HepG2 (cell line): ENCODE data around the gene PPM1G. TPM values are rescaled to one million over a fixed set of nuclear protein-coding genes. Genes with fewer than 3 reads are reported as not detected.

ENCODE experiments used
- FOSL1 ChIP-seq: sonication (generic); formaldehyde crosslinking; IDR thresholded peaks from 2 replicates; pipeline ENCODE4 v1.9.0; 2021; ENCODE audit warnings: missing genetic modification reagents, borderline replicate concordance
- GLI4 ChIP-seq: sonication (generic); formaldehyde crosslinking; IDR thresholded peaks from 2 replicates; pipeline ENCODE4 v1.5.1; 2020; ENCODE audit warnings: missing genetic modification reagents, mild to moderate bottlenecking, moderate library complexity, borderline replicate concordance
- HDAC2 ChIP-seq: sonication (generic); formaldehyde crosslinking; IDR thresholded peaks from 2 replicates; pipeline ENCODE4 v1.4.0; 2020; ENCODE audit warnings: missing genetic modification reagents
- ISL2 ChIP-seq: sonication (generic); formaldehyde crosslinking; IDR thresholded peaks from 2 replicates; pipeline ENCODE4 v1.5.0; 2020; ENCODE audit warnings: missing genetic modification reagents
- MIXL1 ChIP-seq: IDR thresholded peaks from 2 replicates; pipeline ENCODE4 v1.6.1; 2016
- MTF2 ChIP-seq: sonication (generic); formaldehyde crosslinking; IDR thresholded peaks from 2 replicates; pipeline ENCODE4 v1.5.0; 2020; ENCODE audit warnings: missing genetic modification reagents, borderline replicate concordance
- NCOR1 ChIP-seq: fragments of 200-600 bp; sonication (generic); IDR thresholded peaks from 2 replicates; pipeline ENCODE4 v1.7.0; 2017; ENCODE audit warnings: antibody characterized with exemption, low read length, borderline replicate concordance
- NFKBIZ ChIP-seq: IDR thresholded peaks from 2 replicates; pipeline ENCODE4 v1.6.1; 2018; ENCODE audit warnings: missing genetic modification reagents, missing compliant biosample characterization
- RARA ChIP-seq: IDR thresholded peaks from 2 replicates; pipeline ENCODE4 v1.6.1; 2016; ENCODE audit warnings: missing genetic modification reagents, missing compliant biosample characterization
- RARG ChIP-seq: sonication (generic); formaldehyde crosslinking; IDR thresholded peaks from 2 replicates; pipeline ENCODE4 v1.4.0; 2020; ENCODE audit warnings: low read depth, mild to moderate bottlenecking, missing genetic modification reagents
- SMC3 ChIP-seq: IDR thresholded peaks from 2 replicates; pipeline ENCODE4 v1.6.1; 2011; ENCODE audit warnings: low read length, improper control_type of control experiment
- THAP8 ChIP-seq: sonication (generic); formaldehyde crosslinking; IDR thresholded peaks from 2 replicates; pipeline ENCODE4 v1.5.1; 2020; ENCODE audit warnings: missing genetic modification reagents, mild to moderate bottlenecking, borderline replicate concordance
- TSC22D2 ChIP-seq: sonication (generic); formaldehyde crosslinking; IDR thresholded peaks from 2 replicates; pipeline ENCODE4 v1.5.1; 2020; ENCODE audit warnings: missing genetic modification reagents, mild to moderate bottlenecking, borderline replicate concordance
- ZNF160 ChIP-seq: sonication (generic); formaldehyde crosslinking; IDR thresholded peaks from 2 replicates; pipeline ENCODE4 v1.8.0; 2022; ENCODE audit warnings: mild to moderate bottlenecking, inconsistent platforms, missing genetic modification reagents
- ZNF3 ChIP-seq: IDR thresholded peaks from 2 replicates; pipeline ENCODE4 v1.7.0; 2017; ENCODE audit warnings: inconsistent platforms
- ZNF350 ChIP-seq: sonication (generic); formaldehyde crosslinking; IDR thresholded peaks from 2 replicates; pipeline ENCODE4 v1.4.0; 2020; ENCODE audit warnings: mild to moderate bottlenecking, low read depth, missing genetic modification reagents, borderline replicate concordance
- ZNF549 ChIP-seq: sonication (generic); formaldehyde crosslinking; IDR thresholded peaks from 2 replicates; pipeline ENCODE4 v1.5.0; 2020; ENCODE audit warnings: missing genetic modification reagents
- ZNF577 ChIP-seq: sonication (generic); formaldehyde crosslinking; IDR thresholded peaks from 2 replicates; pipeline ENCODE4 v1.4.0; 2020; ENCODE audit warnings: mild to moderate bottlenecking, low read depth, missing genetic modification reagents, borderline replicate concordance
- ZNF605 ChIP-seq: sonication (generic); formaldehyde crosslinking; IDR thresholded peaks from 2 replicates; pipeline ENCODE4 v1.8.0; 2022; ENCODE audit warnings: mild to moderate bottlenecking, missing genetic modification reagents
- ZNF839 ChIP-seq: sonication (generic); formaldehyde crosslinking; IDR thresholded peaks from 2 replicates; pipeline ENCODE4 v1.4.0; 2020; ENCODE audit warnings: missing genetic modification reagents, mild to moderate bottlenecking, borderline replicate concordance
- ZNF878 ChIP-seq: sonication (generic); formaldehyde crosslinking; IDR thresholded peaks from 2 replicates; pipeline ENCODE4 v1.8.1; 2023; ENCODE audit warnings: mild to moderate bottlenecking, missing genetic modification reagents, moderate library complexity
- ZSCAN12 ChIP-seq: sonication (generic); formaldehyde crosslinking; IDR thresholded peaks from 2 replicates; pipeline ENCODE4 v1.9.0; 2021; ENCODE audit warnings: mild to moderate bottlenecking, missing genetic modification reagents
- polyA plus RNA-seq, 8 experiments: library from polyadenylated mRNA; depleted of rRNA in 3 of 8; stranded (reverse) in 7 of 8; unstranded in 1 of 8; fragments of >200 nt; fragmentation: Illumina TruSeq in 4 of 8; extraction: Trizol in 4 of 8; gene quantifications; 2 replicates each; pipeline versions ENCODE4 v1.2.1 to v1.2.3, GENCODE V29; 2011 to 2016; ENCODE audit warnings: low read depth in 4 of 8, missing spikeins in 1 of 8, mixed read lengths in 1 of 8; ENCODE audit not compliant: insufficient read depth in 1 of 8
- total RNA-seq, 5 experiments: library from RNA; depleted of rRNA; stranded (reverse); fragments of >200 nt; fragmentation: Illumina TruSeq; extraction: Trizol; gene quantifications; 2 replicates each; pipeline ENCODE4 v1.2.3, GENCODE V29; 2016; ENCODE audit warnings: low read depth in 1 of 5
- TF ChIP-seq, protein P1 (sequence below): sonication (generic); formaldehyde crosslinking; IDR thresholded peaks from 2 replicates; pipeline ENCODE4 v1.5.0; 2020; ENCODE audit warnings: missing genetic modification reagents, mild to moderate bottlenecking, borderline replicate concordance
- TF ChIP-seq, protein P2 (sequence below): sonication (generic); formaldehyde crosslinking; IDR thresholded peaks from 2 replicates; pipeline ENCODE4 v1.4.0; 2020; ENCODE audit warnings: missing genetic modification reagents
- TF ChIP-seq, protein P3 (sequence below): sonication (generic); formaldehyde crosslinking; IDR thresholded peaks from 2 replicates; pipeline ENCODE4 v1.8.0; 2022; ENCODE audit warnings: missing genetic modification reagents, mild to moderate bottlenecking, borderline replicate concordance

PPM1G gene
- total and polyA plus RNA-seq, 2 of the 13 experiments (the other 11 are each of a cell fraction or from before 2014, with no cell fraction given): 58.2 to 213 TPM

GRCh38 chr2:27356382-27357181, 52.8 kb downstream of the PPM1G start, which contains the start of gene GTF3C2 (continued):
- TF ChIP-seq NCOR1 (peak; percentile 70; the same call in 1 of the 2 replicates), ZNF839 (CRISPR knock-in tag) (0 out of 2 replicates have a peak, but pooled peaks have one; percentile 83), NFKBIZ (peak; percentile 52), ZNF878 (peak; percentile 66; the same call in 1 of the 2 replicates), RARA (CRISPR knock-in tag) (peak; percentile 29; the same call in 1 of the 2 replicates), HDAC2 (CRISPR knock-in tag) (peak; percentile 40; the same call in 1 of the 2 replicates), TSC22D2 (CRISPR knock-in tag) (no peak; the same call in 1 of the 2 replicates), ZNF577 (0 out of 2 replicates have a peak, but pooled peaks have one; percentile 42), ZNF350 (CRISPR knock-in tag) (peak; percentile 93), ZNF605 (peak; percentile 37; the same call in 1 of the 2 replicates), ZNF160 (CRISPR knock-in tag) (no peak; the same call in none of the 2 replicates), GLI4 (CRISPR knock-in tag) (0 out of 2 replicates have a peak, but pooled peaks have one; percentile 13), ISL2 (CRISPR knock-in tag) (peak; percentile 67), RARG (no peak), ZNF549 (CRISPR knock-in tag) (0 out of 2 replicates have a peak, but pooled peaks have one; percentile 25), ZNF3 (peak; percentile 28), MTF2 (peak; percentile 65; the same call in 1 of the 2 replicates), SMC3 (peak; percentile 24; the same call in 1 of the 2 replicates), THAP8 (CRISPR knock-in tag) (peak; percentile 91), ZSCAN12 (CRISPR knock-in tag) (peak; percentile 98; the same call in 1 of the 2 replicates), MIXL1 (peak; percentile 54; the same call in 1 of the 2 replicates), FOSL1 (CRISPR knock-in tag) (0 out of 2 replicates have a peak, but pooled peaks have one; percentile 8)
- TF ChIP-seq, protein P1, sequence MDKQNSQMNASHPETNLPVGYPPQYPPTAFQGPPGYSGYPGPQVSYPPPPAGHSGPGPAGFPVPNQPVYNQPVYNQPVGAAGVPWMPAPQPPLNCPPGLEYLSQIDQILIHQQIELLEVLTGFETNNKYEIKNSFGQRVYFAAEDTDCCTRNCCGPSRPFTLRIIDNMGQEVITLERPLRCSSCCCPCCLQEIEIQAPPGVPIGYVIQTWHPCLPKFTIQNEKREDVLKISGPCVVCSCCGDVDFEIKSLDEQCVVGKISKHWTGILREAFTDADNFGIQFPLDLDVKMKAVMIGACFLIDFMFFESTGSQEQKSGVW: peak; percentile 86; the same call in 1 of the 2 replicates
- TF ChIP-seq, protein P2, sequence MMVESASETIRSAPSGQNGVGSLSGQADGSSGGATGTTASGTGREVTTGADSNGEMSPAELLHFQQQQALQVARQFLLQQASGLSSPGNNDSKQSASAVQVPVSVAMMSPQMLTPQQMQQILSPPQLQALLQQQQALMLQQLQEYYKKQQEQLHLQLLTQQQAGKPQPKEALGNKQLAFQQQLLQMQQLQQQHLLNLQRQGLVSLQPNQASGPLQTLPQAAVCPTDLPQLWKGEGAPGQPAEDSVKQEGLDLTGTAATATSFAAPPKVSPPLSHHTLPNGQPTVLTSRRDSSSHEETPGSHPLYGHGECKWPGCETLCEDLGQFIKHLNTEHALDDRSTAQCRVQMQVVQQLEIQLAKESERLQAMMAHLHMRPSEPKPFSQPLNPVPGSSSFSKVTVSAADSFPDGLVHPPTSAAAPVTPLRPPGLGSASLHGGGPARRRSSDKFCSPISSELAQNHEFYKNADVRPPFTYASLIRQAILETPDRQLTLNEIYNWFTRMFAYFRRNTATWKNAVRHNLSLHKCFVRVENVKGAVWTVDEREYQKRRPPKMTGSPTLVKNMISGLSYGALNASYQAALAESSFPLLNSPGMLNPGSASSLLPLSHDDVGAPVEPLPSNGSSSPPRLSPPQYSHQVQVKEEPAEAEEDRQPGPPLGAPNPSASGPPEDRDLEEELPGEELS (CRISPR knock-in tag): peak; percentile 79
- TF ChIP-seq, protein P3, sequence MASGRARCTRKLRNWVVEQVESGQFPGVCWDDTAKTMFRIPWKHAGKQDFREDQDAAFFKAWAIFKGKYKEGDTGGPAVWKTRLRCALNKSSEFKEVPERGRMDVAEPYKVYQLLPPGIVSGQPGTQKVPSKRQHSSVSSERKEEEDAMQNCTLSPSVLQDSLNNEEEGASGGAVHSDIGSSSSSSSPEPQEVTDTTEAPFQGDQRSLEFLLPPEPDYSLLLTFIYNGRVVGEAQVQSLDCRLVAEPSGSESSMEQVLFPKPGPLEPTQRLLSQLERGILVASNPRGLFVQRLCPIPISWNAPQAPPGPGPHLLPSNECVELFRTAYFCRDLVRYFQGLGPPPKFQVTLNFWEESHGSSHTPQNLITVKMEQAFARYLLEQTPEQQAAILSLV (CRISPR knock-in tag): peak; percentile 98; the same call in 1 of the 2 replicates
